Neural progenitor cell (in vitro differentiated cells): ENCODE data around the gene KRT2.

Source experiments
- EZH2phosphoT487 ChIP-seq: fragments of 200-600 bp; sonication (generic); IDR thresholded peaks from 2 replicates; pipeline ENCODE4 v1.6.1; 2017; ENCODE audit warnings: antibody characterized with exemption
- TF ChIP-seq, protein P1 (sequence below): fragments of 200-600 bp; sonication (generic); IDR thresholded peaks from 2 replicates; pipeline ENCODE4 v1.5.1; 2017; ENCODE audit warnings: antibody characterized with exemption, mild to moderate bottlenecking

DNA sequence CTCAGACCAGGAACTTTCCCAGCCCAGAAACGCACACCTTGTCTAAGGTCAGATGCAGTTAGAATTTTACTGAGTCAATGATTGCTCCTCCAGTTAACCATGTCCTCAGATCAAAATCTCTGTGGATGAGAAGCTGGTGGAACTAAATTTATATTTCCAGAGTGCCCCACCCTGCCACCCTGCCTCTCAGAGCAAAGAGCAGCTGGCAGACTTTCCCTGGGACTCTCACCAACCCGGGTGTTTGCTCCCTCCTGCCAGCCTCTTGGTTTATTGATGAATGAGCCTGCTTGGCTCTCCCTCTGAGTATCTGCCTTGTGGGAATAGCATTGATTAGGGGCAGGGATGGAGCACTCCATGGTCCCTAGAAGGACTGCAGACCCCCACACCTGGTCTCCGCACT, 34.1 kb upstream of the KRT2 start:
- TF ChIP-seq, protein P1, sequence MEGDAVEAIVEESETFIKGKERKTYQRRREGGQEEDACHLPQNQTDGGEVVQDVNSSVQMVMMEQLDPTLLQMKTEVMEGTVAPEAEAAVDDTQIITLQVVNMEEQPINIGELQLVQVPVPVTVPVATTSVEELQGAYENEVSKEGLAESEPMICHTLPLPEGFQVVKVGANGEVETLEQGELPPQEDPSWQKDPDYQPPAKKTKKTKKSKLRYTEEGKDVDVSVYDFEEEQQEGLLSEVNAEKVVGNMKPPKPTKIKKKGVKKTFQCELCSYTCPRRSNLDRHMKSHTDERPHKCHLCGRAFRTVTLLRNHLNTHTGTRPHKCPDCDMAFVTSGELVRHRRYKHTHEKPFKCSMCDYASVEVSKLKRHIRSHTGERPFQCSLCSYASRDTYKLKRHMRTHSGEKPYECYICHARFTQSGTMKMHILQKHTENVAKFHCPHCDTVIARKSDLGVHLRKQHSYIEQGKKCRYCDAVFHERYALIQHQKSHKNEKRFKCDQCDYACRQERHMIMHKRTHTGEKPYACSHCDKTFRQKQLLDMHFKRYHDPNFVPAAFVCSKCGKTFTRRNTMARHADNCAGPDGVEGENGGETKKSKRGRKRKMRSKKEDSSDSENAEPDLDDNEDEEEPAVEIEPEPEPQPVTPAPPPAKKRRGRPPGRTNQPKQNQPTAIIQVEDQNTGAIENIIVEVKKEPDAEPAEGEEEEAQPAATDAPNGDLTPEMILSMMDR, result no peak
- no peak for TF ChIP-seq EZH2phosphoT487
